Measurements from ENCODE around the gene CSMD2.

Gene CSMD2

GRCh38 chr1:33548721-33549120, 616.3 kb downstream of the CSMD2 start:
- ChIA-PET POLR2A (no interaction called here), CTCF (no interaction called here)
- TF ChIP-seq L3MBTL2 (conservative IDR thresholded peaks at IDR 0.05) (no peak), LEF1 (IDR thresholded peaks at IDR 0.05; ENCODE audit: borderline replicate concordance) (no peak), SUZ12 (IDR thresholded peaks at IDR 0.05) (no peak), CTBP1 (IDR thresholded peaks at IDR 0.05; ENCODE audit: borderline replicate concordance) (no peak), NFRKB (IDR thresholded peaks at IDR 0.05) (no peak), FOXK2 (IDR thresholded peaks at IDR 0.05) (no peak), HDGF (IDR thresholded peaks at IDR 0.05; ENCODE audit: borderline replicate concordance) (no peak)
- no peak for DNase-seq (ENCODE audit: extremely low spot score)

GRCh38 chr1:33548319-33548718, 616.7 kb downstream of the CSMD2 start:
- DNase-seq (ENCODE audit: extremely low spot score) = no peak
- CTCF ChIA-PET = no interaction called here
- no peak for TF ChIP-seq BHLHE40 (IDR thresholded peaks at IDR 0.05; ENCODE audit: borderline replicate concordance)
- no peak for TF ChIP-seq TARDBP (IDR thresholded peaks at IDR 0.05)
- no peak for TF ChIP-seq HDGF (IDR thresholded peaks at IDR 0.05; ENCODE audit: borderline replicate concordance)
- TF ChIP-seq ELF4 (IDR thresholded peaks at IDR 0.05) = no peak
- TF ChIP-seq PKNOX1 (IDR thresholded peaks at IDR 0.05) = no peak
- no peak for TF ChIP-seq FOXA1 (IDR thresholded peaks at IDR 0.05)
- TF ChIP-seq ARNT (IDR thresholded peaks at IDR 0.05) = no peak
- no peak for TF ChIP-seq FOXK2 (IDR thresholded peaks at IDR 0.05)
- TF ChIP-seq NFRKB (IDR thresholded peaks at IDR 0.05) = no peak
- TF ChIP-seq LEF1 (IDR thresholded peaks at IDR 0.05; ENCODE audit: borderline replicate concordance) = no peak
- no peak for TF ChIP-seq ZNF384 (IDR thresholded peaks at IDR 0.05)
- no peak for TF ChIP-seq CTBP1 (IDR thresholded peaks at IDR 0.05; ENCODE audit: borderline replicate concordance)
- no peak for TF ChIP-seq L3MBTL2 (conservative IDR thresholded peaks at IDR 0.05)
- TF ChIP-seq SUZ12 (IDR thresholded peaks at IDR 0.05) = no peak
- POLR2A ChIA-PET = no interaction called here

DNA sequence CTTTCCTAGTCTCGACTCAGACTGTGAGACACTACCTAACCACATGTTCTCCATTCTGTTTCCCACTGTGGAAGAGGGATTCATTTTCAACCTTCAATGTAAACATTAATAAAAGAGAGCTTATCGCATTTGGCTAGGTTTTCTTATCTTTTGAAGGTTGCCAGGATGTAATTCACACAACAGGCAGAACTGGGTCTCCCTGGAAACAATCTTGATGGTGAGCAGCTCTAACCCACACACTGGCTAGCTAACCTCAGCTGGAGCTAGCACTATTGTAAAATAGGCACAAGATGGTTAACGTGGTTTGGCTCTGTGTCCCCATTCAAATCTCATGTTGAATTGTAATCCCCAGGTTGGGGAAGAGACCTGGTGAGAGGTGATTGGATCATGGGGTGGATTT, 617.5 kb downstream of the CSMD2 start:
- TF ChIP-seq HDGF (IDR thresholded peaks at IDR 0.05; ENCODE audit: borderline replicate concordance) (no peak), BHLHE40 (IDR thresholded peaks at IDR 0.05; ENCODE audit: borderline replicate concordance) (no peak), L3MBTL2 (conservative IDR thresholded peaks at IDR 0.05) (no peak), FOXK2 (IDR thresholded peaks at IDR 0.05) (no peak), ZNF384 (IDR thresholded peaks at IDR 0.05) (no peak), LEF1 (IDR thresholded peaks at IDR 0.05; ENCODE audit: borderline replicate concordance) (no peak), SUZ12 (IDR thresholded peaks at IDR 0.05) (no peak), FOXA1 (IDR thresholded peaks at IDR 0.05) (no peak), NFRKB (IDR thresholded peaks at IDR 0.05) (no peak), ELF4 (IDR thresholded peaks at IDR 0.05) (no peak), FOXM1 (IDR thresholded peaks at IDR 0.05; ENCODE audit: borderline replicate concordance) (no peak), SP1 (IDR thresholded peaks at IDR 0.05) (no peak), ARNT (IDR thresholded peaks at IDR 0.05) (no peak), CTBP1 (IDR thresholded peaks at IDR 0.05; ENCODE audit: borderline replicate concordance) (no peak), TARDBP (IDR thresholded peaks at IDR 0.05) (no peak), PKNOX1 (IDR thresholded peaks at IDR 0.05) (no peak)
- CTCF ChIA-PET = no interaction called here
- no peak for DNase-seq (ENCODE audit: extremely low spot score)
- POLR2A ChIA-PET = no interaction called here

GRCh38 chr1:33541966-33542365, 623.1 kb downstream of the CSMD2 start:
- CTCF ChIA-PET = no interaction called here

DNA sequence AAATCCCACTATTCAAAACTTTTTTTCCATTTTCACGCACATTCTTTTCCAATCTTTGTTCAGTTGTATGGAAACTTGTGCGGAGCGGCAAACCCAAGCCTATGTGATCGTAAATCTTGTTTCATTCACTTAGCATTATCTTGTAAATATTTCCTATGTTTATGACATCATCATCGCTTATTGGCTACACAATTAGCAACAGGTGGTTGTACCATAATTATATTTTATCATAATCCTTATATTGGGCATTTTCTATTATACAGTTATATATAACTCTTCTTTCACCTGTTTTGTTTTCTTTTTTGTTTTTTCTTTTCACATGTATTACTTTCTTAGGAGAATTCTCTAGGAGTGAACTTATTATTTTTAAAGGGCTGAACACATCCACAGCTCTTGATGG, 627.1 kb downstream of the CSMD2 start:
- ChIA-PET POLR2A (no interaction called here), CTCF (no interaction called here)
- TF ChIP-seq ARNT (IDR thresholded peaks at IDR 0.05) (no peak), PKNOX1 (IDR thresholded peaks at IDR 0.05) (no peak), HDGF (IDR thresholded peaks at IDR 0.05; ENCODE audit: borderline replicate concordance) (no peak)
- DNase-seq (ENCODE audit: extremely low spot score) = no peak

More at GRCh38 chr1:33541966-33542365, 623.1 kb downstream of the CSMD2 start:
- no peak for TF ChIP-seq BHLHE40 (IDR thresholded peaks at IDR 0.05; ENCODE audit: borderline replicate concordance)
- no peak for TF ChIP-seq FOXM1 (IDR thresholded peaks at IDR 0.05; ENCODE audit: borderline replicate concordance)
- no peak for TF ChIP-seq PKNOX1 (IDR thresholded peaks at IDR 0.05)
- TF ChIP-seq FOXA1 (IDR thresholded peaks at IDR 0.05) = no peak
- TF ChIP-seq NFRKB (IDR thresholded peaks at IDR 0.05) = no peak
- no peak for TF ChIP-seq ELF4 (IDR thresholded peaks at IDR 0.05)
- no peak for TF ChIP-seq ARNT (IDR thresholded peaks at IDR 0.05)
- TF ChIP-seq LEF1 (IDR thresholded peaks at IDR 0.05; ENCODE audit: borderline replicate concordance) = no peak
- TF ChIP-seq ZNF384 (IDR thresholded peaks at IDR 0.05) = no peak
- no peak for TF ChIP-seq SP1 (IDR thresholded peaks at IDR 0.05)
- no peak for TF ChIP-seq L3MBTL2 (conservative IDR thresholded peaks at IDR 0.05)
- POLR2A ChIA-PET = no interaction called here
- DNase-seq (ENCODE audit: extremely low spot score) = no peak

DNA sequence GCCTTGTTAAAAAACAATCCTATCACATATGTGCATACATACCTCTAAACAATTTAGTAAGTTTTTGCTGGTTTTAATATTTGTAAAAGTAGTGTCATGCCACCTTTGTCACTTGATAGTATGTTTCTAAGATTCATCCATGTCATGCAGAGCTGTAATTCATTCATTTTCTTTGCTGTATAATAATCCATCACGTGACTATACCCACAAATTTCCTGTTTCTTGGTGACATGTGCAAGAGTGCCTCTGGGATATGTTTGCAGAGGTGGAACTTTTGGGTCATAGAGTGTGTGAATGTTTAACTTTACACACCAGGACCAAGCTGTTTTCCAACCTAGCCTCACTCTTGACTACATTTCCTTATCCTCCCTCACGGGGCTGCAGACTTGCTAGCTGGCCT, 629.7 kb downstream of the CSMD2 start:
- POLR2A ChIA-PET = no interaction called here
- no peak for TF ChIP-seq ELF4 (IDR thresholded peaks at IDR 0.05)
- no peak for TF ChIP-seq ZNF384 (IDR thresholded peaks at IDR 0.05)
- TF ChIP-seq FOXM1 (IDR thresholded peaks at IDR 0.05; ENCODE audit: borderline replicate concordance) = no peak
- CTCF ChIA-PET = no interaction called here
- DNase-seq (ENCODE audit: extremely low spot score) = no peak

All from HEK293T (cell line).